IPS-NIHi11 (cell line): ENCODE results near the gene CAND2.

Source experiments
- DNase-seq: peaks from one replicate; pipeline ENCODE4 v3.0.0; 2012; ENCODE audit warnings: mixed read lengths, low spot score

CAND2 gene

DNA sequence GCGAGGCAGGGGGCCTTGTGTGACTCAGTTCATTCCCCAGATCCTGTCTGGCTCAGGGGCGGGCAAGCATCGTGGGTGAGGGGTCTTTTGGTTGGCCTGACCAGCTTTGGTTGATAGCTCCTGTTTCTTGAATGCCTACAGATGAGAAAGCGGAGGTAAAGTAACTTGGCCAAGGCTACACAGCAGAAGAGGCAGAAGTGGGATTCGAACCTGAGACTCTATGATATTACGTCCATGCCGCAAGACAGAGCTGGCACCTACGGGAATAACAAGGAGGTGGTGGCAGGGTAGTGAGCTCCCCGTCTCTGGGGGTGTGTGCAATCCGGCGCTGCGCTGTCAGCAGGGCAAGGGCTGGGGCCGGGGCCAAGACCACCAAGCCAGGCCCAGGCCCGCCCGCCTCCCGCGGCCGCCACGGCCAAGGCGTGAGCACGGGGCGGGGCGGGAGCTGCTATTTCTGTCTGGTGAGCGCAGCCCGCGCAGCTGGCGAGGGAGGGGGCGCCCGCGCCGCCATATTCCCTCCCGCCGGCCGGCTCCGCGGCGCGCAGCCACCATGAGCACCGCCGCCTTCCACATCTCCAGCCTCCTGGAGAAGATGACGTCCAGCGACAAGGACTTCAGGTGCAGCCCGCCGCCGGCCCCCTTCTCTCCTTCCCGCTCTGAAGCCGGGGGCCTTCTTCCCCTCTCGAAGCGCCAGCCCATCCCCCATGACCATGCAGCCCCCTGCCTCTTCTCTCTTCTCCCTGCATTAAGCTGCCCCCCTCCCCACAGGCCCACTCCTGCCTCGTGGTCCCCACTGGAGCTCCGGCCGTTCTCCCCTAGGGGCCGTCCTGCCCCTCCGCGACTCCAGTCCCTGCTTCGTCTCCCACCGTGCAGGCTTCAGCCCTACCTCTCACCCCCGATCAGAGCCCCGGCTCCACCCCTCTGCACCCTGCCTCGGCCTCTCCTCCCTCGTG is at the start of gene CAND2:
Gene CAND2 (plus strand): TSS at position 510 of the 953 bp plus-strand sequence. CDS start 41 bp downstream, at position 551.
- peak; percentile 78 for DNase-seq

DNA sequence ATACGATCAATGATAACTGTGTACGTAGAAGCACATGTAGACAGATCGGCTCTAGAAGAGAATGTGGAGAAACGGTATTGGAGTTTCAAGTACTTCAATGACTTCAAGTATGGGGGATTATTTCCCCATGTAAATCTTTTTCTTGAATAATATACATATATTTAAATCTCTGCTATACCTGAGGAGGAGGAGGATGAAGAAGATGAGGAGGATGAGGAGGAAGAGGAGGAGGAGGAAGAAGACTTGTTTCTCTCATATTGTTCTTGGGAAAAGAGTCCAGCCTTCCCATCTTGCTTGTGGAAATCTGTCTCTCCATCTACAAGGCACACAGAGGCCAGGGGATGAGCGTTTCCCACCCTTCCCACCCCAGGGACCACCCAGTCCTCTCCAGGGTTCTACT is 48.0 kb upstream of the CAND2 start:
- DNase-seq: no peak

DNA sequence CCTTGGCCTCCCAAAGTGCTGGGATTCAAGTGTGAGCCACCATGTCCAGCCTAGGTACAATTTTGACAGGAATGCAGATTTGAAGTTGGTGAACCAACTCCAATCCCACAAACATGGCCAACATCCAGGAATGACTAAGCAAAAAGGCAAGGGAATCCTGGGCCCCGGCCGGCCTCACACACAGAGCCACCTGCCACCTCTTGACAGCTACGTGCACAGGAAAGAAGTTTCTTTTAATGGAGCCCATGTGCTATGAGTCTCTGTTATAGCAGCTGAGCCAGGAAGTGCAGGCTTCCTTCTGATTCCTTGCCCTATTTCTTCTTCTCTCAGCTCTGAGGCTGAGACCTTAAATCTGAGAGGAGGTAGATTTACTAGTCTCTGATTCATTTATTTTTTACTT is 46.3 kb upstream of the CAND2 start:
- DNase-seq: no peak

DNA sequence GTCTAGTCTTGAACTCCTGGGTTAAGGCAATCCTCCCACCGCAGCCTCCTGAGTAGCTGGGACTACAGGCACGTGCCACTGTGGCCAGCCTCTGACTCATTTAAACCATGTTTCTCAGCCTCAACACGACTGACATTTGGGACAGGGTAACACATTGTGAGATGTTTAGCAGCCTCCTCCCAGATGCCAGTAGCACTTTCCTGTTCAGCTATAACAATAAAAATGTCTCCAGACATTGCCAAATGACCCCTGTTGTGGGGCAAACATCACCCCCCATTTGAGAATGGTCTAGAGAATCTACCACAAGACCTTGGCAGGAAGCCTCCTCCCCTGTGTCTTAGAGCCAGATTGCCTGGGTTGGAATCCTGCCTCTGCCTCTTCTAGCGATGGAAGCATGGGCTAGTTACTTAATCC is 45.8 kb upstream of the CAND2 start:
- no peak for DNase-seq

DNA sequence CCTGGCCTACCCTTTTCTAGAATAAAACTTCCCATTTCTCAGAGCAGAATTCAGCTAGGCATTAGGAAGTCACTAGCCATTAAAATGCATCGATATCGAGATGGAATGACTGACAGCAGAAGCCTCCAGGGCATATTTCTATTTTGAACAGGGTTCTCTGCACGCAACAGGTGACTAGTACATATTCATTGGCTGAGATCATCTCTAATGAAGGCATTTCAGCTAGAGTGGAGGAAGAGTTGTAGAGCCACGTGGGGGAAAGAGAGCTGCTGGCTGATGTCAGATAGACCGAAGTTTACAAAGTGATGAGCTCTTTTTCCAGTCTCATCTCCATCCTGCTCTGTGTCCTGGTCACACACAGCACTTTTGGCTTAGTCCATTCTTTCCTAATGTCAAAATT is 44.9 kb upstream of the CAND2 start:
- no peak for DNase-seq

DNA sequence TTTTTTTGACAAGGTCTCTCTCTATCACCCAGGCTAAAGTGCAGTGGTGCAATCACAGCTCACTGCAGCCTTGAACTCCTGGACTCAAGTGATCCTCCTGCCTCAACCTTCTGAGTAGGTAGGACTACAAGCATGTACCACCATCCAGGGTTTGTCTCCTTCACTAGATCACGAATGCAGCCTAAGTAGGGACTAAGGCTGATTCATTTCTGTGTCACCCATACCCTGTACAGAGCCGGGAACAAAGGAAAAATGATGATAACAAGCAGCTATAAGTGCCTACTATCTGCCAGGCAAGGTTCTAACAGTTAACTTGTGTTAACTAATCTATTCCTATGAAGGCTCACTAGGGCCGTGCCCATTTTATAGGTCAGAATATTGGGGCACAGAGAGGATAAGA is 44.4 kb upstream of the CAND2 start:
- DNase-seq: no peak

DNA sequence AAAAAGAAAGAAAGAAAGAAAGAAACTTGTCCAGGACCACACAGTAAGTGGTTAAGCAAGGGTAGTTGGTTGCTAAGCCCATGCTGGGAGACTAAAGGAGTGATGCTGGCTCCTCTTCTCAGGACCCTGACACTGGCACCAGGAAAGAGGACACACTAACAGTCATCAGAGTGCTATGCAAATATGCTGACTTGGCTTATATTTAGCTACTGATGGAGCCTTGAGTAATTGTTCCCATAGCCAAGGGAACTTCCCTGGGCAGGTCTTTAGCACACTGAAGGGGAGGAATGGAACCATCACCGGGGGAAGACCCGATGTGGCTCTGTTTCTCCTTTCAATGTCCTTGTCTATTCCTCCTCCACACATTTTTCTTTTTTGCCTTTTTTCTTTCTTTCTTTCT is 43.7 kb upstream of the CAND2 start:
- no peak for DNase-seq

DNA sequence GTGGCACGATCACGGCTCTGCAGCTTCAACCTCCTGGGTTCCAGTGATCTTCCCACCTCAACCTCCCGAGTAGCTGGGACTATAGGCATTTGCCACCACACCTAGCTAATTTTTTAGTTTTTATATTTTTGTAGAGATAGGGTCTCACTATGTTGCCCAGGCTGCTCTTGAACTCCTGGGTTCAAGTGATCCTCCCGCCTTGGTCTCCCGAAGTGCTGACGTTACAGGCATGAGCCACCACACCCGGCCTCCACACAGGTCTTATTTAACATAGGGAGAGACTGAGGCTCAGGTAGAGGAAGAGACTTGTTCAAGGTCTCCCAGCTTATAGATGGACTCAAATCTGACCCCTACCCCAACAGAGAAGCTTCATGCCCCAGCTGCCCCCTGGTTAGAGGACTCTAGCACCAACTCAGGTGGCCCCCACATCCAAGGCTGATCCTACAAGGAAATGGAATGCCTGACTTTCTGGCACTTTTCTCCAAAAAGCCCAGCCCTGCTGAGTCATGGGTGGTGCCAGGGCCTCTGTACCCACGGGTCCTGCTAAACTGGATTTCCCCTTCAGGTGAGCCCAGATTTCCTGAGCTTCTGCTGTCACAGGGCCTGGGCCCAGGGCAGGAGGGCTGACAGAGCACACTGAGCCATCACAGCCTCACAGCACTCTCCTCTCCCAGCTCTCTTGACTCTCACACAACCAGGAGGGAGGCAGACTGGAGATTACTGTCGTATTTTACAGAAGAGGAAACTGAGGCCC is 43.0 kb upstream of the CAND2 start:
- no peak for DNase-seq

DNA sequence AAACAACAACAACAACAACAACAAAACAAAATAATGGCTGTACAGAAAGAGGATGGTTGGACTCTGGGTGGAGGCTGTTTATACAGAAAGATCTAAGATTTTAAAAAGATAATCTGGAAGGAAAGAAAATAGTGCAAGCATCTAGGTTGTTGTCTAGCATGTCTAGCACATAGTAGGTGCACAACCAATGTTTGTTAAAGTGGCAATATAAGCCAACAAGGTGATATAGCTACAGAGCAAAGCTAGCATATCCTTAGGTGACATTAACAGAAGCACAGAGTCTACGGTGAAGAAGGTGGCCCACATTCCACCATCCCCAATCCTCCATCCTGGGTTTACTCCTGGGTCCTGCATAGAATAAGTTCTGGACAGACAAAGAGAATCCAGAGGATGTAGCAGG is 42.2 kb upstream of the CAND2 start:
- DNase-seq: no peak

DNA sequence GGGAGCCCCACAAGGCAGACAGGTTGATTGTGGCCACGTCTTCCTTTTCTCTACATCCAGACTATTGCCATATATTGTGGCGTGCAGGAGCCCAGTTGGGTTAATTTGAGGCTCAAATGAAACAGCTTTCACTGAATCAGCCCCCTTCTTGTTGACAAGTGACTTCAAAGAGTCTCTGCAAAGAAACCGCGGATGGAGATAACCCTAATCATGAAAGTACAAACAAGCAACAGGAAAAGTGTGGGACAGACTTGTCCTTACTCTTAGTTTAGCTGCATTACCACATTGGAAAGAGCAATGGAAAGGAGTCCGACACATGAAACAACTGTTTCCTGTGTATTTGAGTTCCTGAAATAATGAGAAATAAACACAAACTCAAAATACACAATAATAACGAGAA is 40.7 kb upstream of the CAND2 start:
- DNase-seq: no peak

DNA sequence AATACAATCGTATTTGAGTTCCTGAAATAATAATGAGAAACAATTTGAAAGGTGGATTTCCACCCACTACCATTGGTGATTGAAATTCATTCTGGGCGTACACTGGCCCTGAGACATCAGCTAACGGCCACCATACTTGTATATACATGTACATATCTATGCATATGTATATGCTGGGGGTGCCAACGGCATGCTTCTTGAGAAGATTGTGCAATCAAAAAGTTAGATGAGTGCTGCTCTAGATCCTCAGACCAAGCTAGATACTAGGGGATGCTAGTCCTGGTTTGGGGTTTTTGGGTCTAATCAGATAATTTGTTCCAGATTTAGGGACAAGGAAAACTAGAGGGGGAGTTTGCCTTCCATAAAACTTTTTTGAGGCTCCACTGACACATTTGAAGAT is 40.3 kb upstream of the CAND2 start:
- no peak for DNase-seq

DNA sequence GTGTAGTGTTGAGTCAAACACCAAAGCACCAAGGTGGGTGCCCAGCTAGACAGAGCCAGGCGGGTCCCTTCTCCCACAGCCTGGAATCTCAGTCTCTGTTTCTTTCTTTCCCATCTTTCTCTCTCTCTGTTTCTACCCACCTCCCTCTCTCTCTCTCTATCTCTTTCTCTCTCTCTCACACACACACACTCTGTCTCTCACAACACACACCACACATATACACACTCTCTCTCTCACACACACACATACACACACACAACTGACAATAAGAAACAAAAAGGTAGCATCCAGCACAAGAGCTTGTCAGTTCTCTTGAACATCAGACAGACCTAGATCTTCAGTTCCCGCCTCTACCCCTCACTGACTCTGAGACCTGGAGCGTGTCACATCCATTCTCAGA is 39.8 kb upstream of the CAND2 start:
- no peak for DNase-seq

DNA sequence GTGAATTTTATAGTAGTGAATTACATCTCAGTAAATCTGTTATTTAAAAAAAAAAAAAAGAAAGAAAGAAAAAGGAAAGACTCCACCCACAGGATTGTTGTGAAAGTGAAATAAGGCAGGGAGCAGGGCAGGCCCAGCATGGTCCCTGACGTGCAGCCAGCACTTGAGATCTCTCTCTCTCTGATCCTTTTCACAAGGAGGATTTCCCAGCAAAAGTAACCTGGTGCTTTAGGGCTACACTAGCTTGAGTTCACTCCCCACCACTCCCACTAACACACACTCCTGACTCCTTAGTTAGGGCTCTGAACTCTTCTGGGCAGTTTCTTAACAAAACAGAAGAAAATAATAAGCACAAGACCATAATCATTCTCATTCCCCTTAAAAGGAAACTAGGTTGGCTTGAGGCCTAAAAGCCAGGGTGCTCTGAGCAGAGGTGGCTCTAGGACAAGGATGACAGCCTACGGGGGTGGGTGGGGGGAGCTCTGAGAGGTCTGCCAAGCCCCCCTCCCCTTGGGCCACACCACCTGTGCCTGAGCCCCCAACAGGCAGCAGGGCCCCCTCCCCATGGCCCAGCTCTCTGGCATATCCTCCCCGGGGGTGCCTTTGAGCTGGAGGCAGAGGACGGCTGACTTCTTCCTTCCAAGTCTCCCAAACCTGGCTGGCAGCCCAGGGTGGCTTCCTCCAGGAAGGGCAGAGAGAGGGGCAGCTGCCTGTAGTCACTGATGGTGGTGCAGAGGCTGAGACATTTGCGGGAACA is 38.3 kb upstream of the CAND2 start:
- DNase-seq: peak; percentile 57

DNA sequence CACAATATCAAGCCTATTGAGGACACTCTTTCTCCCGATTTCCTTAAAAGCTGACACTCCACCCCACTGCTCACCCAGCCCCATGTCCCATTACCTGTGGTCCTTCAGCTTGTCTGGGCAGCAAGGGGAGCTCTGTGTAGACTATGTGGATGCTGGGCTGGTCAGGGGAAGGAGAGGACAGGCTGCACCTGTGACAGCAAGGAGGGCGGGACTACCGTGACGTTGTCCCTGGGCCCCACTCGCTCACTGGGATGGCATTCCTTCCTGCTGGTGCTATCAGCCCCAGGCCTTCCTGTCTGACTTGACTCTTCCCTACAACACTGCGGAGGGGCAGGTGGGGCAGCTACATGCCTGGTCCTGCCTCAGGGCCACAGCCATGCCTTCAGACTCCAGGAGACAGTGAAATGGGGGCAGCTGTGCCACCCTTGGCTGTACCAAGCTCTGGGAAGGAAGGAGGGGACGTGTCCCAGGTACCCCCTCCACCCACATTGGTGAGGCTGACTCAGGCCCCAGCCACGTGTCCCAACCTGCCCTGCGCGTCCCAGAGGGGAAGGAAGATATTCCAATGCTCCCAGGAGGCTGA is 37.3 kb upstream of the CAND2 start, which contains the start of gene TMEM40:
Gene TMEM40 (minus strand): TSS at position 163 of the 583 bp plus-strand sequence. CDS start 9,427 bp downstream, outside the sequence.
- peak; percentile 44 for DNase-seq

DNA sequence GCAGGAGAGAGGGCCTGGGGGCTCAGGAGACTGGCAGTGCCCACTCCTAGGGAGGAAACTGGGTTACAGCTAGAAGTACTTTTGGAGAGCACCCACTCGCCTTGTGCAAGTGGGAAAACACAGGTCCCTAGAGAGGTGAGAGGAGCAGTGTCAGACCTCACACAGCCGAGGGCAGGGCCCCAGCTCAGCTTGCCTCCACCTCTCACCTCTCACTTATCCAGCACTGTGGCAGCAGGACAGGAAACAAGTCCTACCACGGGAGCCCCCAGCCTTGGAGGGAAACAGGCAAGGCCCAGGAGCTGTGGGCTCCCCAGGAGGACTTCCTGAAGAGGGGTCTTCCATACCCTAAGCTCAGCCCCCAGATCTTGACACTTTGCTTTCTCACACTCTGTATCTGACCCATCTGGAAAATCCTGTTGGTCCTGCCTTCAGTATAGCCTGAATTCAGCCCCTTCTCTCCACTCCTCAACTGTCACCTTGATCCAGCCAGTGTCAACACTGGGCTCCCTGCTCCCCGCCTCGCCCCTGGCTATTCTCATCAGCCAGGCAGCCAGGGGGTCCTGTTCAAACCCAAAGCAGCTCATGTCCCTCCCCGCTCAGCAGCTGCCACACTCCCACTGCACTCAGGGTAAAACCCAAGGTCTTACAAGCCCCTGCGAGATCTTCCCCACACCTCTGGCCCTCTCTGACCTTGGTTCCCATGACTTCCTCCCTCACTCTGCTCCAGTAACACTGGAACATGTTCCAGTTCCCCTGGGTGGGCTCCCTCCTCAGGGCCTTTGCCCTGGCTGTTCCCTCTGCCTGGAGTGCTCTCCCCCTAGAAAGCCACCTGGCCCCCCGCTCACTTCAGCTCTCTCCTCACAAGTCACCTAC is 36.6 kb upstream of the CAND2 start:
- DNase-seq: no peak

DNA sequence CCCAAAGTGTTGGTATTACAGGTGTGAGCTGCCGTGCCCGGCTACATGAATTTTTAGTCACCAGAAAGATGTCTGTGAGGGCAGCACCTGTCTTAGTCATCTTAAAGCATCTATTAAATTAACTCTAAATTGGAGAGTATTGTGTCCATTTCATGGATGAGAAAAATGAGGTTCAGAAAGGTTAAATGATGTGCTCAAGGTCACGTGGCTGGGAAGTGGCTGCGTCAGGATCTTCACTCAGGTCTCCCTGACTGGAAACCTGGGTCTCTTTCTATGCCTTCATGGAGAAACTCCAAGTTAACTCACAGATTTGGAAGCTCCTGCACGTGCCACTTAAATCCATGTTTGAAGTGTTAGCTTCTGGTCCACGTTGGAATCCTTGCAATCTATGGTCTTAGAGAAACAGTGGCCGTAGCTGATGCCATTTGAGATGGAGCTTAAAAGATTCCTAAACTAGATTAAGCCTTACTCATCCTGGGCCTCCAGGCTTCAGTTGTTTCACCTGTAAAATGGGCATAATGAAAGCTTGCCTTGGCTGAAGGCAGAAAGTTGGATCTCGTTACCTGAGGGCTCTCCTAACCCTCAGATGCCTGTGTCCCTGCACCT is 32.2 kb upstream of the CAND2 start:
- DNase-seq: no peak

DNA sequence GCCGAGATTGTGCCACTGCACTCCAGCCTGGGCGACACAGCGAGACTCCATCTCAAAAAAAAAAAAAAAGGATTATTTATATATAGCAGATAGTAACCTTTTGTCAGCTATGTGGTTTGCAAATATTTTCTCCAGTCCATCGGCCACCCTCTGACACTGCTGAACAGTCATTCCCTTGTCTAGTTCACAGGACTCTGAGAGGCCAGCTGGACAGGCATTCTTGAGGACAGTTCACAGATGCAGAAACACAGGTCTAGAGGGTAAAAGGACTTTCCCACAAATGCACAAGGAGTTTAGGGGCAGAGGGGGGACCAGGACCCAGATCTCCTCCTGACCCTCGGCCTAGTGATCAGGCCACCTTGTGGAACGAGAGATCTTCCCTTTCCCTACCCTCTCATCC is 29.9 kb upstream of the CAND2 start:
- DNase-seq: no peak

DNA sequence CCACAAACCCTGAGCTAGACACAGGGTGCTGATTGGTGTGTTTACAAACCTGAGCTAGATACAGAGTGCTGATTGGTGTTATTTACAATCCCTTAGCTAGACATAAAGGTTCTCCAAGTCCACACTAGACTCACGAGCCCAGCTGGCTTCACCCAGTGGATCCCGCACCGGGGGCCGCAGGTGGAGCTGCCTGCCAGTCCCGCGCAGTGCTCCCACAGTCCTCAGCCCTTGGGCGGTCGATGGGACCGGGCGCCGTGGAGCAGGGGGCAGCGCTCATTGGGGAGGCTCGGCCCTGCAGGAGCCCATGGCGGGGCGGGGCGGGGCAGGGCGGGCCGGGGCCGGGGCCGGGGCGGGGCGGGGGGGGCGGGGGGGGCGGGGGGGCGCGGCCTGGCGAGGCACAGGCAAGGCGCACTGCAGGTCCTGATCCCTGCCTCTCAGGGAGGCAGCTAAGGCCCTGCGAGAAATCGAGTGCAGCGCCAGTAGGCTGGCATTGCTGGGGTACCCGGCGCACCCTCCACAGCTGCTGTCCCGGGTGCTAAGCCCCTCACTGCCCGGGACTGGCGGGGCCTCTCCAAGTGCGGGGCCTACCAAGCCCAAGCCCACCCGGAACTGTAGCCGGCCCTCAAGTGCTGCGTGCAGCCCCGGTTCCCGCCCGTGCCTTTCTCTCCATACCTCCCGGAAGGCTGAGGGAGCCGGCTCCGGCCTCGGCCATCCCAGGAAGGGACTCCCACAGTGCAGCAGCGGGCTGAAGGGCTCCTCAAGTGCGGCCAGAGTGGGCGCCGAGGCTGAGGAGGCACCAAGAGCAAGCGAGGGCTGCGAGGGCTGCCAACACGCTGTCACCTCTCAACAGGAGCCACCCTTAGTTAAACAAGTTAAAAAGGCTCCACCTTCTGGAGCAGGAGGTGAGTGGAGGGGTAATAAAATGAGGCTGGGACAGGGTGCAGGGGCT is 27.6 kb upstream of the CAND2 start:
- DNase-seq: no peak

DNA sequence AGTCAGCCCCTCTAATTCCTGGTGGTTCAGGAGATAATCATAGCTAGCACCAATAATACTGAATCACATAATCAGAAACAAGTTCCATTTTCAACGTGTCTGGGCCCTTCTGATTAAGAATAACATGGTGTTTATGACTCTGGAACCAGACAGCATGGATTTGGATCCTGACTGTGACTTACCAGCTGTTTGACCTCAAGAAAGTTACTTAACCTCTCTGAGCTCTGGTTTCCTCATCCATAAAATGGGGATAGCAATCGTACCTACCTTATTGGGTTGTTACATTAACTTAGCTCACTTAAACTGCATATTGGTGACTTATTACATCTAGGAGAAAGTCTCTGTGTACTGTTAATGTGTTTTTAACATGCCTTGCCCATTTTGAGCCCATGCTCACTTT is 26.7 kb upstream of the CAND2 start:
- DNase-seq: no peak
